ENCODE data around the gene PTPRR.
"Not testable (repeated sequence)": the region's sequence is repeated elsewhere in the genome, so short reads cannot be mapped to it uniquely, and the experiment has no call there.

Gene PTPRR

GRCh38 chr12:70815056-70815455 is 105.5 kb downstream of the PTPRR start:
- no peak for TF ChIP-seq ZNF274 (IDR thresholded peaks at IDR 0.05; ENCODE audit: low read depth, low read length)
- H3K4me3 ChIP-seq (ENCODE audit: low read length) = no peak overlapping the region

GRCh38 chr12:70813559-70813958 is 107.0 kb downstream of the PTPRR start:
- no peak for TF ChIP-seq ZNF274 (IDR thresholded peaks at IDR 0.05; ENCODE audit: low read depth, low read length)
- no peak overlapping the region for H3K4me3 ChIP-seq (ENCODE audit: low read length)

- no peak overlapping the region for H3K4me3 ChIP-seq (ENCODE audit: low read length)
- TF ChIP-seq ZNF274 (IDR thresholded peaks at IDR 0.05; ENCODE audit: low read depth, low read length) = no peak
Measured at GRCh38 chr12:70812136-70812535, 108.4 kb downstream of the PTPRR start.

GRCh38 chr12:70809887-70810286 is 110.7 kb downstream of the PTPRR start:
- no peak overlapping the region for H3K4me3 ChIP-seq (ENCODE audit: low read length)
- no peak for TF ChIP-seq ZNF274 (IDR thresholded peaks at IDR 0.05; ENCODE audit: low read depth, low read length)

- not testable (repeated sequence) for H3K4me3 ChIP-seq (ENCODE audit: low read length)
Measured at GRCh38 chr12:70807993-70808392, 112.5 kb downstream of the PTPRR start.

GRCh38 chr12:70806827-70807226 is 113.7 kb downstream of the PTPRR start:
- no peak overlapping the region for H3K4me3 ChIP-seq (ENCODE audit: low read length)
- no peak for TF ChIP-seq ZNF274 (IDR thresholded peaks at IDR 0.05; ENCODE audit: low read depth, low read length)

- TF ChIP-seq ZNF274 (IDR thresholded peaks at IDR 0.05; ENCODE audit: low read depth, low read length) = no peak
Measured at GRCh38 chr12:70806043-70806442, 114.5 kb downstream of the PTPRR start.

GRCh38 chr12:70798016-70798783 is 122.3 kb downstream of the PTPRR start:
- no peak for TF ChIP-seq ZNF274 (IDR thresholded peaks at IDR 0.05; ENCODE audit: low read depth, low read length)
- no peak overlapping the region for H3K4me3 ChIP-seq (ENCODE audit: low read length)

More at GRCh38 chr12:70806043-70806442, 114.5 kb downstream of the PTPRR start:
- no peak overlapping the region for H3K4me3 ChIP-seq (ENCODE audit: low read length)

- no peak for TF ChIP-seq ZNF274 (IDR thresholded peaks at IDR 0.05; ENCODE audit: low read depth, low read length)
- H3K4me3 ChIP-seq (ENCODE audit: low read length) = no peak overlapping the region
Measured at GRCh38 chr12:70796989-70797388, 123.5 kb downstream of the PTPRR start.

GRCh38 chr12:70795608-70796007 is 124.9 kb downstream of the PTPRR start:
- TF ChIP-seq ZNF274 (IDR thresholded peaks at IDR 0.05; ENCODE audit: low read depth, low read length) = no peak
- no peak overlapping the region for H3K4me3 ChIP-seq (ENCODE audit: low read length)

GRCh38 chr12:70794131-70794530 is 126.4 kb downstream of the PTPRR start:
- H3K4me3 ChIP-seq (ENCODE audit: low read length) = no peak overlapping the region
- no peak for TF ChIP-seq ZNF274 (IDR thresholded peaks at IDR 0.05; ENCODE audit: low read depth, low read length)

GRCh38 chr12:70788774-70789173 is 131.8 kb downstream of the PTPRR start:
- no peak overlapping the region for H3K4me3 ChIP-seq (ENCODE audit: low read length)
- no peak for TF ChIP-seq ZNF274 (IDR thresholded peaks at IDR 0.05; ENCODE audit: low read depth, low read length)

GRCh38 chr12:70787612-70788011 is 132.9 kb downstream of the PTPRR start:
- no peak overlapping the region for H3K4me3 ChIP-seq (ENCODE audit: low read length)
- no peak for TF ChIP-seq ZNF274 (IDR thresholded peaks at IDR 0.05; ENCODE audit: low read depth, low read length)

- no peak for TF ChIP-seq ZNF274 (IDR thresholded peaks at IDR 0.05; ENCODE audit: low read depth, low read length)
Measured at GRCh38 chr12:70785896-70786295, 134.6 kb downstream of the PTPRR start.

GRCh38 chr12:70784042-70784668 is 136.4 kb downstream of the PTPRR start:
- TF ChIP-seq ZNF274 (IDR thresholded peaks at IDR 0.05; ENCODE audit: low read depth, low read length) = no peak
- no peak overlapping the region for H3K4me3 ChIP-seq (ENCODE audit: low read length)

More at GRCh38 chr12:70785896-70786295, 134.6 kb downstream of the PTPRR start:
- H3K4me3 ChIP-seq (ENCODE audit: low read length) = no peak overlapping the region
